Measurements from ENCODE around the gene MAP2K6.

MAP2K6 gene

DNA sequence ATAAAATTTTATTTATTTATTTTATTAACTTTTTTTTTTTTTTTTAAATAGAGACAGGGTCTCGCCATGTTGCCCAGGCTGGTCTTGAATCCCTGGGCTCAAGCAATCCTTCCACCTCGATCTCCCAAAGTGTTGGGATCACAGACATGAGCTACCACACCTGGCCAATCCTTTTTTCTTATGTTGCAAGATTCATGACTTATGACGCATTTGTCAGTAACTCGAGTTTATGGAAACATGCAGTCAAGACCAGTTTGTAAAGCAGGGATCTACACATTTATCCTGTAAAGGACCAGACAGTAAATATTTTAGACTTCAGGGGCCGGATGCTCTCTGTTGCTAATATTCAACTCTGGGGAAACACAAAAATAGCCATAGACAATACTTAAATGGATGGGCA lies 9.4 kb upstream of the MAP2K6 start:
- Histone ChIP-seq H3K4me3 (ENCODE audit: low read length, poor library complexity, severe bottlenecking) (no peak overlapping the region), H2AFZ (ENCODE audit: low read length) (no peak overlapping the region), H3F3A (ENCODE audit: low read depth) (no peaks in the 10 kb centered on the region), H3K4me2 (ENCODE audit: low read depth, low read length, poor library complexity, severe bottlenecking) (no peak overlapping the region), H3K27me3 (ENCODE audit: insufficient read depth, low read length, poor library complexity, severe bottlenecking) (no peaks in the 10 kb centered on the region), H3K9me3 (ENCODE audit: insufficient read depth, low read depth, low read length) (no peaks in the 10 kb centered on the region), H4K20me1 (ENCODE audit: insufficient read depth, low read length, poor library complexity, severe bottlenecking) (no peaks in the 10 kb centered on the region), H3K9me2 (replicated peaks; ENCODE audit: low read depth, low read length) (0 out of 2 replicates have a peak, but pooled peaks cover 2% of the 10 kb centered on the region), H3K9ac (ENCODE audit: low read depth, low read length, poor library complexity, severe bottlenecking) (no peak overlapping the region), H3K79me2 (ENCODE audit: insufficient read depth, low read length) (no peaks in the 10 kb centered on the region), H3K4me1 (ENCODE audit: insufficient read depth, low read length, poor library complexity, severe bottlenecking) (no peaks in the 10 kb centered on the region), H3K36me3 (ENCODE audit: insufficient read depth, low read length) (no peaks in the 10 kb centered on the region)
- TF ChIP-seq EZH2phosphoT487 (IDR thresholded peaks at IDR 0.05; ENCODE audit: borderline replicate concordance) (no peak), CTCF (conservative IDR thresholded peaks at IDR 0.05; ENCODE audit: low read length) (no peak)

- H3K36me3 ChIP-seq (ENCODE audit: insufficient read depth, low read length), result no peaks in the 10 kb centered on the region
- no peaks in the 10 kb centered on the region for H3F3A ChIP-seq (ENCODE audit: low read depth)
- no peak overlapping the region for H2AFZ ChIP-seq (ENCODE audit: low read length)
- no peaks in the 10 kb centered on the region for H3K27me3 ChIP-seq (ENCODE audit: insufficient read depth, low read length, poor library complexity, severe bottlenecking)
- no peaks in the 10 kb centered on the region for H3K9me3 ChIP-seq (ENCODE audit: insufficient read depth, low read depth, low read length)
- no peaks in the 10 kb centered on the region for H3K4me1 ChIP-seq (ENCODE audit: insufficient read depth, low read length, poor library complexity, severe bottlenecking)
- H3K4me2 ChIP-seq (ENCODE audit: low read depth, low read length, poor library complexity, severe bottlenecking), result no peak overlapping the region
- TF ChIP-seq EZH2phosphoT487 (IDR thresholded peaks at IDR 0.05; ENCODE audit: borderline replicate concordance), result no peak
- no peak for TF ChIP-seq CTCF (conservative IDR thresholded peaks at IDR 0.05; ENCODE audit: low read length)
- no peak overlapping the region for H3K9ac ChIP-seq (ENCODE audit: low read depth, low read length, poor library complexity, severe bottlenecking)
- 0 out of 2 replicates have a peak, but pooled peaks cover 2% of the 10 kb centered on the region for H3K9me2 ChIP-seq (replicated peaks; ENCODE audit: low read depth, low read length)
- no peaks in the 10 kb centered on the region for H4K20me1 ChIP-seq (ENCODE audit: insufficient read depth, low read length, poor library complexity, severe bottlenecking)
- H3K4me3 ChIP-seq (ENCODE audit: low read length, poor library complexity, severe bottlenecking), result no peak overlapping the region
- no peaks in the 10 kb centered on the region for H3K79me2 ChIP-seq (ENCODE audit: insufficient read depth, low read length)
Observed at GRCh38 chr17:69406941-69407340, 7.6 kb upstream of the MAP2K6 start.

GRCh38 chr17:69407759-69408158 lies 6.7 kb upstream of the MAP2K6 start:
- H3K9me3 ChIP-seq (ENCODE audit: insufficient read depth, low read depth, low read length), result no peaks in the 10 kb centered on the region
- no peak overlapping the region for H3K4me2 ChIP-seq (ENCODE audit: low read depth, low read length, poor library complexity, severe bottlenecking)
- no peak overlapping the region for H3K9ac ChIP-seq (ENCODE audit: low read depth, low read length, poor library complexity, severe bottlenecking)
- 0 out of 2 replicates have a peak, but pooled peaks cover 1% of the 10 kb centered on the region for H3K9me2 ChIP-seq (replicated peaks; ENCODE audit: low read depth, low read length)
- no peaks in the 10 kb centered on the region for H3K4me1 ChIP-seq (ENCODE audit: insufficient read depth, low read length, poor library complexity, severe bottlenecking)
- no peak overlapping the region for H3K4me3 ChIP-seq (ENCODE audit: low read length, poor library complexity, severe bottlenecking)
- TF ChIP-seq EZH2phosphoT487 (IDR thresholded peaks at IDR 0.05; ENCODE audit: borderline replicate concordance) (no peak), CTCF (conservative IDR thresholded peaks at IDR 0.05; ENCODE audit: low read length) (no peak)
- H3K79me2 ChIP-seq (ENCODE audit: insufficient read depth, low read length), result no peaks in the 10 kb centered on the region
- no peaks in the 10 kb centered on the region for H3K36me3 ChIP-seq (ENCODE audit: insufficient read depth, low read length)
- H3K27me3 ChIP-seq (ENCODE audit: insufficient read depth, low read length, poor library complexity, severe bottlenecking), result no peaks in the 10 kb centered on the region
- no peaks in the 10 kb centered on the region for H4K20me1 ChIP-seq (ENCODE audit: insufficient read depth, low read length, poor library complexity, severe bottlenecking)
- no peaks in the 10 kb centered on the region for H3F3A ChIP-seq (ENCODE audit: low read depth)
- no peak overlapping the region for H2AFZ ChIP-seq (ENCODE audit: low read length)
